MM.1S (cell line): Measurements from ENCODE around the gene MORC3.

Experiments used
- DNase-seq: peaks from one replicate; pipeline ENCODE4 v3.0.0-alpha.2; 2015
- H2AFZ ChIP-seq: fragments of 300-600 bp; sonication (generic); 2 replicates; pipeline ENCODE4 v1.6.0; 2016; ENCODE audit warnings: antibody characterized with exemption, low read length
- H3F3A ChIP-seq: fragments of 300-600 bp; sonication (generic); 2 replicates; pipeline ENCODE4 v1.6.1; 2016; ENCODE audit warnings: mild to moderate bottlenecking, antibody characterized with exemption, low read length, moderate library complexity, mixed read lengths; ENCODE audit not compliant: insufficient read depth
- H3K27ac ChIP-seq: fragments of 300-600 bp; sonication (generic); 2 replicates; pipeline ENCODE4 v1.5.1; 2016; ENCODE audit warnings: mild to moderate bottlenecking, low read length
- H3K27me3 ChIP-seq: fragments of 300-600 bp; sonication (generic); replicated peaks from 2 replicates; pipeline ENCODE4 v1.6.0; 2016; ENCODE audit warnings: low read length; ENCODE audit not compliant: insufficient read depth
- H3K36me3 ChIP-seq: fragments of 300-600 bp; sonication (generic); replicated peaks from 2 replicates; pipeline ENCODE4 v1.6.1; 2016; ENCODE audit warnings: mild to moderate bottlenecking, low read length, mixed read lengths; ENCODE audit not compliant: insufficient read depth
- H3K4me1 ChIP-seq: fragments of 300-600 bp; sonication (generic); 2 replicates; pipeline ENCODE4 v1.6.1; 2016; ENCODE audit warnings: low read length, mixed read lengths
- H3K4me2 ChIP-seq: fragments of 300-600 bp; sonication (generic); 2 replicates; pipeline ENCODE4 v1.6.0; 2016; ENCODE audit warnings: low read depth, low read length
- H3K4me3 ChIP-seq: fragments of 300-600 bp; sonication (generic); 2 replicates; pipeline ENCODE4 v1.5.1; 2016; ENCODE audit warnings: low read length, mixed read lengths
- H3K79me2 ChIP-seq: fragments of 300-600 bp; sonication (generic); 2 replicates; pipeline ENCODE4 v1.6.1; 2016; ENCODE audit warnings: mixed run types, low read length, mixed read lengths
- H3K9ac ChIP-seq: fragments of 300-600 bp; sonication (generic); 2 replicates; pipeline ENCODE4 v1.6.1; 2016; ENCODE audit warnings: low read length, mixed read lengths
- H3K9me2 ChIP-seq: fragments of 300-600 bp; sonication (generic); replicated peaks from 2 replicates; pipeline ENCODE4 v1.6.1; 2016; ENCODE audit warnings: mild to moderate bottlenecking, low read length, mixed read lengths; ENCODE audit not compliant: insufficient read depth
- H3K9me3 ChIP-seq: fragments of 300-600 bp; sonication (generic); replicated peaks from 2 replicates; pipeline ENCODE4 v1.6.1; 2016; ENCODE audit warnings: mild to moderate bottlenecking, low read length, mixed read lengths; ENCODE audit not compliant: insufficient read depth
- H4K20me1 ChIP-seq: fragments of 300-600 bp; sonication (generic); 2 replicates; pipeline ENCODE4 v1.6.1; 2016; ENCODE audit warnings: mild to moderate bottlenecking, low read length, moderate library complexity, mixed read lengths; ENCODE audit not compliant: insufficient read depth
- CTCF ChIP-seq: fragments of 300-600 bp; sonication (generic); IDR thresholded peaks from 2 replicates; pipeline ENCODE4 v1.5.1; 2016; ENCODE audit warnings: antibody characterized with exemption, low read length, mixed read lengths
- EZH2 ChIP-seq: fragments of 300-600 bp; sonication (generic); optimal IDR thresholded peaks from 2 replicates; pipeline ENCODE3; 2017; ENCODE audit warnings: low read depth, mild to moderate bottlenecking, antibody characterized with exemption, low read length, mixed read lengths
- EZH2phosphoT487 ChIP-seq: fragments of 300-600 bp; sonication (generic); IDR thresholded peaks from 2 replicates; pipeline ENCODE4 v1.6.1; 2018; ENCODE audit warnings: antibody characterized with exemption, low read length

Gene MORC3

GRCh38 chr21:36359185-36359584 is 39.2 kb downstream of the MORC3 start:
- H4K20me1 ChIP-seq = no peaks in the 10 kb centered on the region
- DNase-seq = no peak
- no peaks in the 10 kb centered on the region; the same call in 1 of the 2 replicates for H3K36me3 ChIP-seq
- no peak overlapping the region for H3K4me2 ChIP-seq
- H3K9me2 ChIP-seq = no peaks in the 10 kb centered on the region
- no peak overlapping the region for H3K9ac ChIP-seq
- H3F3A ChIP-seq = no peaks in the 10 kb centered on the region
- TF ChIP-seq EZH2phosphoT487 (no peak), EZH2 (no peak), CTCF (no peak)
- H3K4me1 ChIP-seq = peaks cover 7% of the 10 kb centered on the region; the same call in 1 of the 2 replicates
- no peaks in the 10 kb centered on the region for H3K9me3 ChIP-seq
- no peak overlapping the region for H2AFZ ChIP-seq
- no peaks in the 10 kb centered on the region for H3K79me2 ChIP-seq
- no peaks in the 10 kb centered on the region for H3K27me3 ChIP-seq
- H3K27ac ChIP-seq = no peak overlapping the region
- H3K4me3 ChIP-seq = no peak overlapping the region

GRCh38 chr21:36369064-36369685 is 49.2 kb downstream of the MORC3 start:
- Histone ChIP-seq H3F3A (no peaks in the 10 kb centered on the region), H3K79me2 (no peaks in the 10 kb centered on the region), H4K20me1 (no peaks in the 10 kb centered on the region), H2AFZ (no peak overlapping the region), H3K9me2 (no peaks in the 10 kb centered on the region), H3K4me2 (no peak overlapping the region), H3K9ac (no peak overlapping the region), H3K27ac (no peak overlapping the region), H3K27me3 (no peaks in the 10 kb centered on the region), H3K36me3 (0 out of 2 replicates have a peak, but pooled peaks cover 5% of the 10 kb centered on the region), H3K4me3 (no peak overlapping the region), H3K4me1 (0 out of 2 replicates have a peak, but pooled peaks cover 3% of the 10 kb centered on the region), H3K9me3 (no peaks in the 10 kb centered on the region)
- TF ChIP-seq EZH2 (no peak), CTCF (no peak), EZH2phosphoT487 (no peak)
- DNase-seq = no peak

- Histone ChIP-seq H3K9me2 (no peaks in the 10 kb centered on the region), H3K36me3 (0 out of 2 replicates have a peak, but pooled peaks cover 5% of the 10 kb centered on the region), H3K79me2 (no peaks in the 10 kb centered on the region), H3F3A (no peaks in the 10 kb centered on the region), H3K4me3 (no peak overlapping the region), H3K9me3 (no peaks in the 10 kb centered on the region), H3K9ac (no peak overlapping the region), H3K4me2 (no peak overlapping the region), H2AFZ (no peak overlapping the region), H3K4me1 (no peaks in the 10 kb centered on the region), H3K27ac (no peak overlapping the region), H3K27me3 (no peaks in the 10 kb centered on the region), H4K20me1 (no peaks in the 10 kb centered on the region)
- TF ChIP-seq EZH2phosphoT487 (no peak), EZH2 (no peak), CTCF (no peak)
- no peak for DNase-seq
Observed at GRCh38 chr21:36375994-36376393, 56.0 kb downstream of the MORC3 start.
